ENCODE measurements around the gene ABLIM3.

ABLIM3 gene

DNA sequence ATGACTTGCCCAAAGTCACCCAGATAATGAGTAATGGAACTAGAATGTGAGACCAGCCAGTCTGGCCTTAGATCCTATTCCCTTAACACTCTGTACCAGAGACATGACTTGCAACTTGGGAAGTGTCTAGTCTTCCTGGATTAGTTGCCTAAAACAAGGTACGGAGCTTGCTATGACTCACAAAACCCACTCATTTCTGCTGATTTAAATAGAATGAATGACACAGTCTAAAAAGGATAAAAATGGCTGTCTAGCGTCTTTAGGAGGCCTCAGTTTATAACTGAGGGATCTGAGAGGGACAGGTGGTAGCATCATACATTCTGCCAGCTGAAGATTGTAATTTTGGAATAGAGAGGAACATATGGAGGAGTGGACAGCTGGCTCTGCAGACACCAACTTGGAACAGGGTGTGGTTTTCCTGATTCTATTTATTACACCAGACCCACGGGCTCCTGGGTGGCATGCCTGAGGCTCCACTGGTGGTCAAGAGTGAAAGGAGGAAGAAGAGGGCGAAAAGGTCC lies 62.7 kb downstream of the ABLIM3 start:
- Histone ChIP-seq H4K20me1 (ENCODE audit: insufficient read depth) (no peaks in the 10 kb centered on the region), H3K9ac (no peak overlapping the region), H3K79me2 (ENCODE audit: insufficient read depth, low read depth) (no peaks in the 10 kb centered on the region), H2AFZ (ENCODE audit: low read depth) (no peak overlapping the region), H3K4me2 (no peak overlapping the region), H3K27me3 (ENCODE audit: insufficient read depth, low read depth) (no peaks in the 10 kb centered on the region), H3K4me1 (ENCODE audit: low read depth, poor library complexity, severe bottlenecking) (no peaks in the 10 kb centered on the region), H3K4me3 (IDR thresholded peaks at IDR 0.05; ENCODE audit: insufficient read depth, low read depth, low read length) (no peak overlapping the region), H3K36me3 (ENCODE audit: insufficient read depth) (no peaks in the 10 kb centered on the region), H3K27ac (no peak overlapping the region)
- TF ChIP-seq, protein P1, sequence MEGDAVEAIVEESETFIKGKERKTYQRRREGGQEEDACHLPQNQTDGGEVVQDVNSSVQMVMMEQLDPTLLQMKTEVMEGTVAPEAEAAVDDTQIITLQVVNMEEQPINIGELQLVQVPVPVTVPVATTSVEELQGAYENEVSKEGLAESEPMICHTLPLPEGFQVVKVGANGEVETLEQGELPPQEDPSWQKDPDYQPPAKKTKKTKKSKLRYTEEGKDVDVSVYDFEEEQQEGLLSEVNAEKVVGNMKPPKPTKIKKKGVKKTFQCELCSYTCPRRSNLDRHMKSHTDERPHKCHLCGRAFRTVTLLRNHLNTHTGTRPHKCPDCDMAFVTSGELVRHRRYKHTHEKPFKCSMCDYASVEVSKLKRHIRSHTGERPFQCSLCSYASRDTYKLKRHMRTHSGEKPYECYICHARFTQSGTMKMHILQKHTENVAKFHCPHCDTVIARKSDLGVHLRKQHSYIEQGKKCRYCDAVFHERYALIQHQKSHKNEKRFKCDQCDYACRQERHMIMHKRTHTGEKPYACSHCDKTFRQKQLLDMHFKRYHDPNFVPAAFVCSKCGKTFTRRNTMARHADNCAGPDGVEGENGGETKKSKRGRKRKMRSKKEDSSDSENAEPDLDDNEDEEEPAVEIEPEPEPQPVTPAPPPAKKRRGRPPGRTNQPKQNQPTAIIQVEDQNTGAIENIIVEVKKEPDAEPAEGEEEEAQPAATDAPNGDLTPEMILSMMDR (conservative IDR thresholded peaks at IDR 0.05; ENCODE audit: low read depth, low read length) = no peak

DNA sequence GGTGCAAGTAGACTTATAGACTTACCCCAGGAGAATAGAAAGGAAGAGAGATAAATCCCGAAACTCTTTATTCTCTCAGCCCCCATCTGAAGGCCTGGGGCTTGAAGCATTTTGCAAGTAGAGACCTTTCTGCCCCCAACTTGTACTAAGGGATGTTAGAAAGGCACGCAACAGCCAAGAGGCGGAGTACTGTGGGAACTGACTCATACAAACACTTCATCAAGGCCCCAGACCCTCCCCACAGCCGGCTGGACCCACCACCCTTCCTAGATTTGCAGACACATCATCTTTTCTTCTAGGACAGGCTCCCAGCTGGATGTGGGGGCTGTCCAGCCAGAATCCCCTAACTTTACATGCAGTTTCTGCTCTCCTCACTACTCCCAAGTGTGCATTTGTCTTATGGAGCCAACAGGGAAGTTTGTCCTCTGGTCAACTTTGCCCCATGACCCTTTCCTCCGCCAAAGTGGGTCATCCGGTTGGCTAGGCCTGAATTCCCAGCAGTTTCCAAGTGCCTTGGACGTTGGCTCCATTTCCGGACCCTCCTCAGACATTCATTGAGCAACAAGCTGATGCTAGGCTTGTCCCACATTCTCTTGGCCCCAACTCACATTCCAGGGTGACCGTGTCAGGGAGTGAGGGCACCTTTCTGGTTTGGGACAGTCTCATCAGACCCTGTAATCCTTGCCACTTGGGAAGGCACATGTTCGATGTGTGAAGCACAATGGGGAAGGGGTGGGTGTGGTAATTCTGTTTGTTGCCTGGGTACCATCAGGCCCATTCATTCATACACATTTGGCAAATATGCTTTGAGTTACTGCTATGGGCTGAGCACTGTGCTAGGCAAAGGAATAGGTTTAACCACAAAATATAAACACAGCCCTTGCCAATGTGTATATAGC lies 64.6 kb downstream of the ABLIM3 start:
- no peak overlapping the region for H3K27ac ChIP-seq
- H2AFZ ChIP-seq (ENCODE audit: low read depth) = no peak overlapping the region
- no peak overlapping the region for H3K4me2 ChIP-seq
- H3K4me3 ChIP-seq (IDR thresholded peaks at IDR 0.05; ENCODE audit: insufficient read depth, low read depth, low read length) = no peak overlapping the region
- H4K20me1 ChIP-seq (ENCODE audit: insufficient read depth) = no peaks in the 10 kb centered on the region
- no peaks in the 10 kb centered on the region for H3K36me3 ChIP-seq (ENCODE audit: insufficient read depth)
- no peaks in the 10 kb centered on the region for H3K4me1 ChIP-seq (ENCODE audit: low read depth, poor library complexity, severe bottlenecking)
- TF ChIP-seq, protein P1 (conservative IDR thresholded peaks at IDR 0.05; ENCODE audit: low read depth, low read length) = no peak
- no peaks in the 10 kb centered on the region for H3K27me3 ChIP-seq (ENCODE audit: insufficient read depth, low read depth)
- no peak overlapping the region for H3K9ac ChIP-seq
- H3K79me2 ChIP-seq (ENCODE audit: insufficient read depth, low read depth) = no peaks in the 10 kb centered on the region

DNA sequence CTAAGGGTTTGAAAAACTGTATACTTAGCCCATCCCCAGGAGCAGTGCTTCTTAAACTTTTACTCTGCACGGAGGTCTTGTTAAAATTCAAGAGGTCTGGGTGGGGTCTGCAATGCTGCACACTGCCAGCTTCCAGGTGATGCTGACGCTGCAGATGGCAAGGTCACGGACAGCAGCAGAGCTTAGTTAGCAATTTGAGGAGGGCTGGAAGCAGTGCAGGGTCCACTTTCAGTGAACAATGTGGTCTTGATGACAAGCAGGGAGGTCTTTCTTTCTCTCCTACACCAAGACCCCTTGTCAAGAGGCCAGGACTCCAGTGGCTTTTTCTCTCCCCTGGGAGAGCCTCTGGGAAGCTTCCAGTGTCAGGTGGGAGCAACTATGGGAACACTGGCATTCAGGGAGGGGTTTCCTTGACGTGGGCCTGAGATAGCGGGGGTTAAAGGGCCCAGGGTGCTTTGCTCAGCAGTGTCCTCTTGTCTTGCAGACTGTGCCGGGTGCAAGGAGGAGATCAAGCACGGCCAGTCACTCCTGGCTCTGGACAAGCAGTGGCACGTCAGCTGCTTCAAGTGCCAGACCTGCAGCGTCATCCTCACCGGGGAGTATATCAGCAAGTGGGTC lies 65.3 kb downstream of the ABLIM3 start:
- Histone ChIP-seq H4K20me1 (ENCODE audit: insufficient read depth) (no peaks in the 10 kb centered on the region), H3K4me1 (ENCODE audit: low read depth, poor library complexity, severe bottlenecking) (no peaks in the 10 kb centered on the region), H3K27ac (no peak overlapping the region), H3K36me3 (ENCODE audit: insufficient read depth) (no peaks in the 10 kb centered on the region), H3K9ac (no peak overlapping the region), H3K27me3 (ENCODE audit: insufficient read depth, low read depth) (no peaks in the 10 kb centered on the region), H3K79me2 (ENCODE audit: insufficient read depth, low read depth) (no peaks in the 10 kb centered on the region), H3K4me3 (IDR thresholded peaks at IDR 0.05; ENCODE audit: insufficient read depth, low read depth, low read length) (no peak overlapping the region), H2AFZ (ENCODE audit: low read depth) (no peak overlapping the region), H3K4me2 (no peak overlapping the region)
- TF ChIP-seq, protein P1 (conservative IDR thresholded peaks at IDR 0.05; ENCODE audit: low read depth, low read length) = no peak

DNA sequence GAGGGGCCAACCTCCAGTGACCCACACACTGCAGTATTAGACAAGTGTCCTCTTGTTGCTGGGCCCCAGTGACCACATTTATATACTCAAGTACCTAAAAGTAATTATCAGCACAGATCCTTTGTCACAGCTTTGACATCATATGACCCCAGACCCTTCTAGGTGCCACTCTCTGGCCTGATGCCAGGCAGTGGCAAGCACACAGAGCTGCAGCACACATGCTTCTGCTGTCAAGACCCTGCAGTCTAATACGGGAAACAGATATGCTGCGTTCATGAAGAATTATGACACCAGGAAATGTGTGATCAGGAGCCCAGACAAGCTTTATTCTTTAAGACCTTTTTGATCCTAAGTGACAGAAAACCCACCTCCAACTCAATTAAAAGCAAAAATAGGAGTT lies 66.5 kb downstream of the ABLIM3 start:
- TF ChIP-seq, protein P1 (conservative IDR thresholded peaks at IDR 0.05; ENCODE audit: low read depth, low read length) = no peak
- Histone ChIP-seq H3K27me3 (ENCODE audit: insufficient read depth, low read depth) (no peaks in the 10 kb centered on the region), H3K4me2 (no peak overlapping the region), H3K4me1 (ENCODE audit: low read depth, poor library complexity, severe bottlenecking) (no peaks in the 10 kb centered on the region), H3K9ac (no peak overlapping the region), H3K27ac (no peak overlapping the region), H4K20me1 (ENCODE audit: insufficient read depth) (no peaks in the 10 kb centered on the region), H3K4me3 (IDR thresholded peaks at IDR 0.05; ENCODE audit: insufficient read depth, low read depth, low read length) (no peak overlapping the region), H3K79me2 (ENCODE audit: insufficient read depth, low read depth) (no peaks in the 10 kb centered on the region), H3K36me3 (ENCODE audit: insufficient read depth) (no peaks in the 10 kb centered on the region), H2AFZ (ENCODE audit: low read depth) (no peak overlapping the region)

Data from KMS-11 (cell line).